ENCODE results near the gene SIM1.
"Not testable (repeated sequence)": the region's sequence is repeated elsewhere in the genome, so short reads cannot be mapped to it uniquely, and the experiment has no call there.

The SIM1 gene

GRCh38 chr6:100382031-100382430 is 82.7 kb downstream of the SIM1 start:
- no peaks in the 10 kb centered on the region for H3K27me3 Mint-ChIP-seq
- no peak overlapping the region for H3K27ac Mint-ChIP-seq
- H3K36me3 Mint-ChIP-seq (ENCODE audit: low read depth): no peaks in the 10 kb centered on the region
- H3K4me3 Mint-ChIP-seq: no peak overlapping the region
- no peaks in the 10 kb centered on the region for H3K4me1 Mint-ChIP-seq (ENCODE audit: low read depth)
- no peak for DNase-seq
- no peaks in the 10 kb centered on the region for H3K9me3 Mint-ChIP-seq

DNA sequence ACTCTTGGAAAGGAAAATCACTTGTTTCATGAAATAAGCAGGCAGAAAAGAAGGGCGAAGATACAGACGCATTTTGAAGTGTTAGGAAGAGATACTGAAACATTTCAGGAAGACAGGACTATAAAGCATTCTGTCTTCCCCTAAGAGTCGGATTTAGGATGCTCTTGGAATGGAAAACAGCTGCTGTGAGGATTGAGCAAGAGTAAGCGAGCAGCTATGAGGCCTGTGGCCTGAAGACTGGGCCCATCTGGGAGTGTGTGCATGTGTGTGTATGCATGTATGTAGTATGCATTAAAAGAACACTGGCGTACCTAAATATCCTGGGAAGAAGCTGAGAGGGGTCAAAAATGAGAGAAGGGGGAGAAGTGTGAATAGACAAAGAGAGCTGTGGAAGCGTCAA is 83.6 kb downstream of the SIM1 start:
- no peaks in the 10 kb centered on the region for H3K9me3 Mint-ChIP-seq
- H3K4me3 Mint-ChIP-seq: no peak overlapping the region
- no peaks in the 10 kb centered on the region for H3K36me3 Mint-ChIP-seq (ENCODE audit: low read depth)
- no peak overlapping the region for H3K27ac Mint-ChIP-seq
- no peaks in the 10 kb centered on the region for H3K4me1 Mint-ChIP-seq (ENCODE audit: low read depth)
- peaks cover 1% of the 10 kb centered on the region for H3K27me3 Mint-ChIP-seq
- no peak for DNase-seq

- Mint-ChIP-seq H3K9me3 (no peaks in the 10 kb centered on the region), H3K4me3 (no peak overlapping the region), H3K27ac (no peak overlapping the region), H3K4me1 (ENCODE audit: low read depth) (no peaks in the 10 kb centered on the region), H3K27me3 (peaks cover 2% of the 10 kb centered on the region), H3K36me3 (ENCODE audit: low read depth) (no peaks in the 10 kb centered on the region)
- DNase-seq: no peak
Observed at GRCh38 chr6:100379386-100379785, 85.3 kb downstream of the SIM1 start.

DNA sequence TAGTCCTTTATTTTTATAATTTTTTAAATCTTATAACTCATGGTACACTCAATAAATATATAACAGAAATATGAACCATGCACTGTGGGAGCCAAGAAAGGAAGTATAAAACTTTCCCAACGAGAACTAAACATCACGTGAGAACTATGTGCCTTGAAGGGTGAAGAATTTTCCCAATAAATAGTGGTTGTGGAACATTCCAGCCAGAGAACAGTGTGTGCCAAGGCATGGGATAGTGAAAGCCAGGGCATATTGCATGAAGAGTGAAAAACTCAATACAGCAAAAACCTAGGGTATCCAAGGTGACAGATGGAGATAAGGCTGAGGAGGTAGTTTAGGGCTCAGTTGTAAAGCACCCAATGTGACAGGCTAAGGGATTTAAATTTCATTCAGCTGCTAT is 86.1 kb downstream of the SIM1 start:
- no peak overlapping the region for H3K27ac Mint-ChIP-seq

DNA sequence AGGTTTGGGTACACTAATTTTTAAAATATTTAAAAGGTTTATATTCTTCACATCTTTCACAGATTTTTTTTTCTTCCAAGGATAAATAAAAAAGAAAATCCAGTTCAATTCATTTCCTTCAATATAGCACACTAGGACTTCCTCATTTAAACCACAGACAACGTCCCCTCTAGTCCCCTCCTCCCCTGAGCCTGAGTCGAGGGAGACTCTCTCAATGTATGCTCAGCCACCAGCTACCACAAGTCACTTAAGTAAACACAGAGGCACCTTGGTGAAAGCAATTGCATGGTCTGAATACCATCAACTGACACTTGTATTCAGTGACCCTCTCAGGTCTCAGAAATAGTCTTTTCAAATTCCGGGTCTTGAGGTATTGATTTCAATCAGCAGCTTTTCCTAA is 88.6 kb downstream of the SIM1 start:
- no peak overlapping the region for H3K4me3 Mint-ChIP-seq
- no peak for DNase-seq
- H3K27ac Mint-ChIP-seq: no peak overlapping the region
- H3K4me1 Mint-ChIP-seq (ENCODE audit: low read depth): no peaks in the 10 kb centered on the region
- no peaks in the 10 kb centered on the region for H3K36me3 Mint-ChIP-seq (ENCODE audit: low read depth)
- no peaks in the 10 kb centered on the region for H3K9me3 Mint-ChIP-seq
- peaks cover 3% of the 10 kb centered on the region for H3K27me3 Mint-ChIP-seq

More for the DNA sequence above, 86.1 kb downstream of the SIM1 start:
- Mint-ChIP-seq H3K27me3 (peaks cover 2% of the 10 kb centered on the region), H3K4me3 (no peak overlapping the region), H3K9me3 (no peaks in the 10 kb centered on the region), H3K36me3 (ENCODE audit: low read depth) (no peaks in the 10 kb centered on the region), H3K4me1 (ENCODE audit: low read depth) (no peaks in the 10 kb centered on the region)
- no peak for DNase-seq

DNA sequence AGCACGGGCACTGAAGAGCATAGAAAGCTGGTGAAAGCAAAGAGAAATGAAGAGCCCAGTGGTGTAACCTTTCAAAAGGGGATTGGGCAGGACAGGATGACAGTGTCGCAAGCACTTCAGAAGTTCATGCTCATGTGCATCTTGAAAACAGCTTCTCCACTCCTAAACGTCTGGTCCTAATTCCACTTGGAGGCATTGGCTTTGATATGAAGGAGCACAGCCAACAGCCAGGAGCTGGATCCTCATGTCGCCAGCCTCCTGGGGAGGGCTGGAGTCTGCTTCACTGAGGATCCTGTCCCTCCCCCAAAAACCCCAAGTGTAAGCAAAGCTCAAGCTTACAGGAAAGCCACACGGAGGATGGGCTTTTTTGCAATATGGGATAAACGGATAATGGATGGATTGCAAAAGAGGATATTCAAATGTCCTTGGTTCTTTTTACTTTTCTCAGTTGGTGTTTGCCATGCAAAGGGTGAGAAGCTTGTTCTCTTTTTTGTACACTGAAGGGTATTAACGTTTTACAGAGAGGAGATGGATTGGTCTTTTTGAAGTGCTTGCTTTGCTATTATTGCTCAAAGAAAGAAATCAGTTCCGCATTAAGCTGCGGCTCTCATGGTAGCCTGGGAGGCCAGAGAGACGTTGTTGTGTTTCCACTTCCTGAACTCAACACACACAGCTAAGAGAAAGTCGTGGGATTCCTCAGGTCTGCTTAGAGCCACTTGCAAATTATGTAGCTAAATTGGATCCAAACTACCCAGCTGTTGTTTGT is 92.2 kb downstream of the SIM1 start:
- Mint-ChIP-seq H3K4me3 (no peak overlapping the region), H3K9me3 (no peaks in the 10 kb centered on the region), H3K4me1 (ENCODE audit: low read depth) (no peaks in the 10 kb centered on the region), H3K27me3 (peaks cover 4% of the 10 kb centered on the region), H3K27ac (no peak overlapping the region), H3K36me3 (ENCODE audit: low read depth) (no peaks in the 10 kb centered on the region)
- no peak for DNase-seq

DNA sequence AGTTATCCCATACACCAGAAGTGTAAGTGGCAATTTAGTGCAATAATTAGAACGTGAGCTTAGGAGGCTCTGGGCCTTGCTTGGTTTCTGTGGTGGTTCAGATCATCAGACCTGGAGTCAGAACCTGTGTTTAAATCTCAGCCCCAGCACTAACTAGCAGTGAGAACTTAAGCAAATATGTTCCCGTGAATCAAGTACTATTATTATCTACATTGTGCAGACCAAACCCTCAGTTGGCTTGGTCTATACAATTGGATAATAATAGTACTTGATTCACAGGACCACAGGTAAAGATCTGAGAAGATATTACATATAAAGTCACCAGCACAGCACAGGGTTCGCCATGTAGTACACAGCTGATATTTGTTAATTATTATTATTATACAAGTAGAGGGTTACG is 93.1 kb downstream of the SIM1 start:
- H3K27me3 Mint-ChIP-seq: peaks cover 4% of the 10 kb centered on the region
- H3K27ac Mint-ChIP-seq: no peak overlapping the region
- no peaks in the 10 kb centered on the region for H3K4me1 Mint-ChIP-seq (ENCODE audit: low read depth)
- H3K4me3 Mint-ChIP-seq: no peak overlapping the region
- no peak for DNase-seq
- no peaks in the 10 kb centered on the region for H3K36me3 Mint-ChIP-seq (ENCODE audit: low read depth)
- H3K9me3 Mint-ChIP-seq: no peaks in the 10 kb centered on the region

GRCh38 chr6:100370265-100370664 is 94.5 kb downstream of the SIM1 start:
- no peak overlapping the region for H3K4me3 Mint-ChIP-seq
- no peak overlapping the region for H3K27ac Mint-ChIP-seq
- H3K4me1 Mint-ChIP-seq (ENCODE audit: low read depth): no peaks in the 10 kb centered on the region
- no peaks in the 10 kb centered on the region for H3K36me3 Mint-ChIP-seq (ENCODE audit: low read depth)
- peaks cover 2% of the 10 kb centered on the region for H3K27me3 Mint-ChIP-seq
- DNase-seq: no peak
- H3K9me3 Mint-ChIP-seq: no peaks in the 10 kb centered on the region

DNA sequence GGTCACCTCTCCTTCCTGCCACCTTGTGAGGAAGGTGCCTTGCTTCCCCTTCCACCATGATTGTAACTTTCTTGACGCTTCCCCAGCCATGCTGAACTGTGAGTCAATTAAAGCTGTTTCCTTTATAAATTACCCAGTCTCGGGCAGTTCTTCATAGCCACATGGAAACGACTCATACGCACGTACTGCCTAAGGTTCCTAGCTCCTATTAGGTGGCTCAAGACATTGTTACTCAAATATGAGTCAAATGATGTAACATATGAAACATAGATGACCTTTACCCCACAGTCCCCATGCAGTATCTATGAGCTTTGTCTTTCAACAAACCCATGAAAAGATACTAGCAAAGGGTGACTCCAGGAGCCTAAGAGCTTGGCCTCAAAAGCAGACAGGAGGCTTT is 98.3 kb downstream of the SIM1 start:
- Mint-ChIP-seq H3K4me1 (ENCODE audit: low read depth) (no peaks in the 10 kb centered on the region), H3K9me3 (no peaks in the 10 kb centered on the region), H3K4me3 (no peak overlapping the region), H3K27ac (no peak overlapping the region), H3K27me3 (peaks cover 2% of the 10 kb centered on the region), H3K36me3 (ENCODE audit: low read depth) (no peaks in the 10 kb centered on the region)
- DNase-seq: no peak

- Mint-ChIP-seq H3K36me3 (ENCODE audit: low read depth) (no peaks in the 10 kb centered on the region), H3K4me1 (ENCODE audit: low read depth) (no peaks in the 10 kb centered on the region), H3K9me3 (no peaks in the 10 kb centered on the region), H3K27me3 (no peaks in the 10 kb centered on the region), H3K27ac (no peak overlapping the region), H3K4me3 (no peak overlapping the region)
- no peak for DNase-seq
Observed at GRCh38 chr6:100363651-100364050, 101.1 kb downstream of the SIM1 start.

DNA sequence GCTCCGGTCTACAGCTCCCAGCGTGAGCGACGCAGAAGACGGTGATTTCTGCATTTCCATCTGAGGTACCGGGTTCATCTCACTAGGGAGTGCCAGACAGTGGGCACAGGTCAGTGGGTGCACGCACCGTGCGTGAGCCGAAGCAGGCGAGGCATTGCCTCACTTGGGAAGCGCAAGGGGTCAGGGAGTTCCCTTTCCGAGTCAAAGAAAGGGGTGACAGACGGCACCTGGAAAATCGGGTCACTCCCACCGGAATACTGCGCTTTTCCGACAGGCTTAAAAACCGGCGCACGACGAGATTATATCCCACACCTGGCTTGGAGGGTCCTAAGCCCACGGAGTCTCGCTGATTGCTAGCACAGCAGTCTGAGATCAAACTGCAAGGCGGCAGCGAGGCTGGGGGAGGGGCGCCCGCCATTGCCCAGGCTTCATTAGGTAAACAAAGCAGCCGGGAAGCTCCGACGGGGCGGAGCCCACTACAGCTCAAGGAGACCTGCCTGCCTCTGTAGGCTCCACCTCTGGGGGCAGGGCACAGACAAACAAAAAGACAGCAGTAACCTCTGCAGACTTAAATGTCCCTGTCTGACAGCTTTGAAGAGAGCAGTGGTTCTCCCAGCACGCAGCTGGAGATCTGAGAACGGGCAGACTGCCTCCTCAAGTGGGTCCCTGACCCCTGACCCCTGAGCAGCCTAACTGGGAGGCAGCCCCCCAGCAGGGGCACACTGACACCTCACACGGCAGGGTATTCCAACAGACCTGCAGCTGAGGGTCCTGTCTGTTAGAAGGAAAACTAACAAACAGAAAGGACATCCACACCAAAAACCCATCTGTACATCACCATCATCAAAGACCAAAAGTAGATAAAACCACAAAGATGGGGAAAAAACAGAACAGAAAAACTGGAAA is 109.7 kb downstream of the SIM1 start:
- not testable (repeated sequence) for DNase-seq; H3K27ac Mint-ChIP-seq; H3K4me3 Mint-ChIP-seq; H3K36me3 Mint-ChIP-seq (ENCODE audit: low read depth); H3K4me1 Mint-ChIP-seq (ENCODE audit: low read depth); H3K9me3 Mint-ChIP-seq; H3K27me3 Mint-ChIP-seq

- H3K27me3 Mint-ChIP-seq: no peaks in the 10 kb centered on the region
- H3K36me3 Mint-ChIP-seq (ENCODE audit: low read depth): no peaks in the 10 kb centered on the region
- no peak overlapping the region for H3K27ac Mint-ChIP-seq
- H3K9me3 Mint-ChIP-seq: no peaks in the 10 kb centered on the region
- H3K4me3 Mint-ChIP-seq: no peak overlapping the region
- DNase-seq: no peak
- no peaks in the 10 kb centered on the region for H3K4me1 Mint-ChIP-seq (ENCODE audit: low read depth)
Observed at GRCh38 chr6:100353276-100354015, 111.3 kb downstream of the SIM1 start.

GRCh38 chr6:100350139-100350538 is 114.6 kb downstream of the SIM1 start:
- Mint-ChIP-seq H3K4me1 (ENCODE audit: low read depth) (no peaks in the 10 kb centered on the region), H3K36me3 (ENCODE audit: low read depth) (no peaks in the 10 kb centered on the region), H3K27me3 (no peaks in the 10 kb centered on the region), H3K9me3 (no peaks in the 10 kb centered on the region), H3K4me3 (no peak overlapping the region), H3K27ac (no peak overlapping the region)
- no peak for DNase-seq

GRCh38 chr6:100349366-100349765 is 115.4 kb downstream of the SIM1 start:
- Mint-ChIP-seq H3K27ac (no peak overlapping the region), H3K4me3 (no peak overlapping the region), H3K9me3 (no peaks in the 10 kb centered on the region), H3K27me3 (no peaks in the 10 kb centered on the region), H3K36me3 (ENCODE audit: low read depth) (no peaks in the 10 kb centered on the region), H3K4me1 (ENCODE audit: low read depth) (no peaks in the 10 kb centered on the region)
- no peak for DNase-seq
